Prostate gland (tissue), 2 donors: ENCODE results near the gene INO80D.

Experiments used
- POLR2A ChIP-seq: fragments of 450-650 bp; IDR thresholded peaks from one replicate; pipeline ENCODE4 v1.6.1; 2016; ENCODE audit warnings: antibody characterized with exemption, mild to moderate bottlenecking
- POLR2AphosphoS5 ChIP-seq: sonication (generic); formaldehyde crosslinking; IDR thresholded peaks from one replicate; pipeline ENCODE4 v1.6.1; 2017; ENCODE audit warnings: antibody characterized with exemption
- TF ChIP-seq, protein P1 (sequence below), 4 experiments: fragments of 200-600 bp in 2 of 4; fragments of 450-650 bp in 2 of 4; sonication (generic) in 2 of 4; IDR thresholded peaks; 1 replicate in 3 of 4; 2 replicates in 1 of 4; pipeline ENCODE4 v1.5.1; 2016 to 2019; ENCODE audit warnings: antibody characterized with exemption in 4 of 4, mild to moderate bottlenecking in 2 of 4, moderate library complexity in 2 of 4

DNA sequence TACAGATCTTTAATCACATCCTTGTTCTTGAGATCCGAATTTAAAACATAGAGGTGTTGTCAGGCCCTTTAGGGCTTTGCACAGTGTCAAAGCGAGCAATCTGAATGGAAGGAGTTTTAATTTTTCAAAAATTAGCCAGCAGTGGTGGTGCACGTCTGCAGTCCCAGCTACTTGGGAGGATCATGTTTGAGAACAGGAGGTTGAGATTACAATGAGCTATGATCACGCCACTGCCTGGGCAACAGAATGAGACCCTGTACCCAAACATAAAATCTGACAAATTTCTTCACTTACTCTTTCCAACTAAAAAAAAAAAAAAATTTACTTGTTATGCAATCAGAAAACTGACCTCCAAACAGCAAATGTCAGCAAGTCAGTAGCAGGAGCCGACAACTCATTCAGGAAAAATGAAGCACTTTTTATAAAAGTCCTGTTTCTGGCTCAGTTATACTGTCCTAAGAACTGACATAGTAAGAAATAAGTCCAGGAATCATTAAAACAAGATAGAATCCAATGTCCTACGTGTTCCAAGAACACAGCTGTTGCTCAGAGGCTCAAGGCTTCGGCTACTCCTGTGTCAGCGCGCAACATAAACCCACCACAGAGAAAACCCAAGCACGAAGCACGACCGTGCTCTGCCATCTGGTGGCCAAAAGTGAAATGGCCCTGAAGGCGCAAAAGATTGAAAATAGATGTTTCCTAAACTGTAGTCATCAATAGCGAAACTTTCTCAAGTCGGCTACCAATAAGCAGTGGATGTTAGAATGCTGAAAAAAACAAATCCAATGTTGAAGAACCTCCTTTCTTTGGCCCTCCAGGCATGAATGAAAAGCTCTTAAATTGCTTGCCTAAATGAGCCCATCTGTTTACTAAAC is 138.1 kb downstream of the INO80D start:
- TF ChIP-seq, protein P1, sequence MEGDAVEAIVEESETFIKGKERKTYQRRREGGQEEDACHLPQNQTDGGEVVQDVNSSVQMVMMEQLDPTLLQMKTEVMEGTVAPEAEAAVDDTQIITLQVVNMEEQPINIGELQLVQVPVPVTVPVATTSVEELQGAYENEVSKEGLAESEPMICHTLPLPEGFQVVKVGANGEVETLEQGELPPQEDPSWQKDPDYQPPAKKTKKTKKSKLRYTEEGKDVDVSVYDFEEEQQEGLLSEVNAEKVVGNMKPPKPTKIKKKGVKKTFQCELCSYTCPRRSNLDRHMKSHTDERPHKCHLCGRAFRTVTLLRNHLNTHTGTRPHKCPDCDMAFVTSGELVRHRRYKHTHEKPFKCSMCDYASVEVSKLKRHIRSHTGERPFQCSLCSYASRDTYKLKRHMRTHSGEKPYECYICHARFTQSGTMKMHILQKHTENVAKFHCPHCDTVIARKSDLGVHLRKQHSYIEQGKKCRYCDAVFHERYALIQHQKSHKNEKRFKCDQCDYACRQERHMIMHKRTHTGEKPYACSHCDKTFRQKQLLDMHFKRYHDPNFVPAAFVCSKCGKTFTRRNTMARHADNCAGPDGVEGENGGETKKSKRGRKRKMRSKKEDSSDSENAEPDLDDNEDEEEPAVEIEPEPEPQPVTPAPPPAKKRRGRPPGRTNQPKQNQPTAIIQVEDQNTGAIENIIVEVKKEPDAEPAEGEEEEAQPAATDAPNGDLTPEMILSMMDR (IDR thresholded peaks at IDR 0.05): peak; percentile 67 to 86 (median 83)
- TF ChIP-seq POLR2A: no peak
- peak; percentile 40 for TF ChIP-seq POLR2AphosphoS5
